Measurements from ENCODE around the gene OR10A2.
A peak's percentile ranks its signal among the peaks of the same experiment; 100 is the strongest.
"Not testable (repeated sequence)": the region's sequence is repeated elsewhere in the genome, so short reads cannot be mapped to it uniquely, and the experiment has no call there.

OR10A2 gene, protein sequence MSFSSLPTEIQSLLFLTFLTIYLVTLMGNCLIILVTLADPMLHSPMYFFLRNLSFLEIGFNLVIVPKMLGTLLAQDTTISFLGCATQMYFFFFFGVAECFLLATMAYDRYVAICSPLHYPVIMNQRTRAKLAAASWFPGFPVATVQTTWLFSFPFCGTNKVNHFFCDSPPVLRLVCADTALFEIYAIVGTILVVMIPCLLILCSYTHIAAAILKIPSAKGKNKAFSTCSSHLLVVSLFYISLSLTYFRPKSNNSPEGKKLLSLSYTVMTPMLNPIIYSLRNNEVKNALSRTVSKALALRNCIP

DNA sequence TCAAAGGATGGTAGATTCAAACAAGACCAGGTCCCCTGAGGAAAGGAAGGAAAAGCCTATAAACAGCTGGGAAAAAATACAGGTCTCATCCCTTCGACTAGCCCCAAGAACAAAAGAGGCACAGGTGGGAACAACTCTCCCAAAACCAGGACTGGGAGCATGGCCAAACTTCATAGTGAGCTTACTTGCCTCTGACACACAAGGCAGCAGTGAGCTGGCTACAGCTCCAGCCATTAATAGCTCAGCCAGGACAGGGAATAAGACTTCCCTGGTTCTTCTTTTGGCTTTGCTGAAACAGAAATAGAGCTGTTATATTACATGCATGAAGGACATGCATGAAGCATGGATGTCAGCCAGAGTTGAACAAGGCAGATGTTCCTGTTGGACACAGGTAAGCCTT lies at the start of gene OR10A2:
OR10A2 (plus strand) TSS at position 97 of the 400 bp plus-strand sequence. CDS start 6,698 bp downstream, outside the sequence.
- FAIRE-seq, result no peak

GRCh38 chr11:6813656-6814055 lies 49.2 kb upstream of the OR10A2 start:
- FAIRE-seq (no peak), DNase-seq (ENCODE audit: insufficient read length, low spot score) (no peak)

More for the DNA sequence above, at the start of gene OR10A2:
- no peak for DNase-seq (ENCODE audit: insufficient read length, low spot score)

DNA sequence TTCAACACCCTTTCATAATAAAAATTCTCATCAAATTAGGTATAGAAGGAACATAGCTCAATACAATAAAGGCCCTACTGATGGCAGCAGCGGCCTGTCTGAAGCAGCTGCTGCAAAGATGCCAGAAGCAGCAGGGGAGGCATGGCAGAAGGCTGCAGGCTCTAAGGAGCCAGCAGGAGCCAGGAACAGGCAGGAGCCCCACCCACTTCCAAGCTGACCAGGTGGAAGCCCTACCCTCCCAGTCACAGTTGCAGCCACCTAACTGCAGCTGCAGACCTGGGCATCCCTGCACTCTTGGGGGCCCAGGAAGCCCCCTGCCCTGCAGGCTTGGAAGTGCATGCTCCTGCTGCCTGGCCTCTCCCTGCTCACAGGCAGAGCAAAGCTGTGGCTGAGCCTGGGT lies 45.2 kb upstream of the OR10A2 start:
- FAIRE-seq (no peak), DNase-seq (ENCODE audit: insufficient read length, low spot score) (no peak)

- no peak for DNase-seq (ENCODE audit: insufficient read length, low spot score)
- FAIRE-seq, result no peak
Measured at GRCh38 chr11:6818967-6819366, 43.9 kb upstream of the OR10A2 start.

DNA sequence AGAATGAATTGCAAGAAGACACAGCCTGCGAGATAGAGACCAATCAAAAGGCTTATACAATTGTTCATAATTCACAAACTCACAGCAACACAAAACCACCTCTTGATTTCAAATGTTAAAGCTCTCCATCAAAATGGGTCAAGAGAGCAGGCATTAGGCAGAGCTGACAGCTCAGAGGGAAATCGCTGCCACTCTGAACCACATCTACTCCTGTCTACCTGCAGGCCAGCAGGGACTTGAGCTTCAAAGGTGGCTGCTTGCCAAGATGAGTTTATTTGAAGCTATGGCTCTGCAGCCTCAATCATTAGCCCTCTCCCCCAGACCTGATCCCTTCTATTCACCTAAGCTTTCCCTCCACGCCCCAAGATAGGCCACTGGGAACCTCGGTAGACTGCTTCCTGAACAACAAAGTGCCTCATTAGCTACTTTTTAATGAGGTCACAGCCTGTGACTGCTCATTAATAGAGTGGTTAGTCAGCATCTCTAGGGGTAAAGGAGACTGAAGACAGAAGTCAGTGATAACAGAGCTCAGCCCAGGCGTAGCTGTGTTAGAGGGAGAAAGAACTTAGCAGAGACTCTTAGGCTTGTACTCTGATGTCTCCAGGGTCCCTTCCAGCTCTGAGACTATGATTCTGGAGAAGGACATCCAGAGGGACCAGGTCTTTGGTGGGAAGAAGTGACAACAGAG lies 38.6 kb upstream of the OR10A2 start:
- DNase-seq (ENCODE audit: insufficient read length, low spot score), result no peak
- no peak for FAIRE-seq

GRCh38 chr11:6825231-6825744 lies 37.6 kb upstream of the OR10A2 start:
- DNase-seq (ENCODE audit: insufficient read length, low spot score) (no peak), FAIRE-seq (no peak)

- FAIRE-seq (no peak), DNase-seq (ENCODE audit: insufficient read length, low spot score) (no peak)
Measured at GRCh38 chr11:6828103-6828502, 34.8 kb upstream of the OR10A2 start.

DNA sequence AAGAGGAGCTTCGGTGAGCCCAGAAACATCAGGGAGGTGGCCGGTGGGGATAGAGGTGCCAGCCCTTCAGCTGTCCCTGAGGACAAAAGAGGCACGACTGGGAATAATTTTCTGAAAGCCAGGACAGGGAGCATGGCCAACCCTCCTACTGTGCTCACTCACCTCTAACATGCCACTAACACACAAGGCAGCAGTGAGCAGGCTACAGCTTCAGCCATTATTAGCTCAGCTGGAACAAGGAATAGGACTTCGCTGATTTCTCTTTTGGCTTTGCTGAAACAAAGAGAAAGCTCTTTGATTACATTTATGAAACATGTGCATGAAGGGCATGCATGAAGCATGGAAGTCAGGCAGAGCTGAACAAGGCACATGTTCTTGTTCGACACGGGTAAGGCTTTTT lies 29.5 kb upstream of the OR10A2 start:
- no peak for DNase-seq (ENCODE audit: insufficient read length, low spot score)
- FAIRE-seq, result no peak

GRCh38 chr11:6834021-6834420 lies 28.8 kb upstream of the OR10A2 start:
- FAIRE-seq (no peak), DNase-seq (ENCODE audit: insufficient read length, low spot score) (no peak)

GRCh38 chr11:6841694-6842093 lies 21.2 kb upstream of the OR10A2 start:
- FAIRE-seq, result no peak

DNA sequence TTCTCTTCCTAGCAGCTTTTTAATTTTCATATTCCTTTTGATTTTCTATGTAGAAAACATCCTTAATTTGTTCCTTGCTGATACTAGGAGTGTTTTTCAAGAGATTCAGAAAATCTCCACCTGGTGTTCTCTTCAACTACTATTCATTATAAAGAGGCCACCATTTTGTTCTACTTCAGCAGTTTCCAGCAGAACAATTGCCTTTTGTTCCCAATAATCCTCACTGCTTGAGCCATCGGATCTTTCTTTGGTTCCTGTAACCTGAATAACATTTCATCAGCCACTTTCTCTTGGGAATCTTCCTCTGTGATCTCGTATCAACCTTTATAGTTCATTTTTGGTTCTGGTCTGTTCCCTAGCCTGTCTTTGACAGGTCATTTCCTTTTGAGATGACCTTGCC lies 19.2 kb upstream of the OR10A2 start:
- FAIRE-seq (no peak), DNase-seq (ENCODE audit: insufficient read length, low spot score) (no peak)

More at GRCh38 chr11:6841694-6842093, 21.2 kb upstream of the OR10A2 start:
- DNase-seq (ENCODE audit: insufficient read length, low spot score), result no peak

GRCh38 chr11:6844356-6844755 lies 18.5 kb upstream of the OR10A2 start:
- no peak for DNase-seq (ENCODE audit: insufficient read length, low spot score)
- peak; percentile 33 for FAIRE-seq

- no peak for DNase-seq (ENCODE audit: insufficient read length, low spot score)
- no peak for FAIRE-seq
Measured at GRCh38 chr11:6845383-6845782, 17.5 kb upstream of the OR10A2 start, which contains the start of gene OR10A5. Gene OR10A5, plus strand, starts transcription at chr11:6845683. Its CDS starts 0 bp downstream, at chr11:6845683.

DNA sequence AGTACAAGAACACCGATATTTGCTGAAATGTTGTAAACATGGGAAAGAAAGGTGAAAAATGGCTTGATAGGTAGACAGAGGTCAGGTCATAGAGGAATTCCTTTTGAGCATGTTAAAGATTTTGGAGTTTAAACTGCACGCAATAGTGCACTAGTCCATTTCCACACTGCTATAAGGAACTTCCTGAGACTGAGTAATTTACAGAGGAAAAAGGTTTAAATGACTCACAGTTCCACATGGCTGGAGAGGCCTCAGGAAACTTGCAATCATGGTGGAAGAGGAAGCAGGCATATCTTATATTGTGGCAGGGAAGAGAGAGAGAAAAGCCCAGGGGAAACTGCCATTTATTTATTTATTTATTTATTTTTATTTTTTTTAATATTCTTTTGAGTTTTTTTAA lies 12.3 kb upstream of the OR10A2 start:
- DNase-seq (ENCODE audit: insufficient read length, low spot score) (no peak), FAIRE-seq (no peak)

GRCh38 chr11:6854801-6855200 lies 8.1 kb upstream of the OR10A2 start:
- FAIRE-seq; DNase-seq (ENCODE audit: insufficient read length, low spot score): not testable (repeated sequence)

DNA sequence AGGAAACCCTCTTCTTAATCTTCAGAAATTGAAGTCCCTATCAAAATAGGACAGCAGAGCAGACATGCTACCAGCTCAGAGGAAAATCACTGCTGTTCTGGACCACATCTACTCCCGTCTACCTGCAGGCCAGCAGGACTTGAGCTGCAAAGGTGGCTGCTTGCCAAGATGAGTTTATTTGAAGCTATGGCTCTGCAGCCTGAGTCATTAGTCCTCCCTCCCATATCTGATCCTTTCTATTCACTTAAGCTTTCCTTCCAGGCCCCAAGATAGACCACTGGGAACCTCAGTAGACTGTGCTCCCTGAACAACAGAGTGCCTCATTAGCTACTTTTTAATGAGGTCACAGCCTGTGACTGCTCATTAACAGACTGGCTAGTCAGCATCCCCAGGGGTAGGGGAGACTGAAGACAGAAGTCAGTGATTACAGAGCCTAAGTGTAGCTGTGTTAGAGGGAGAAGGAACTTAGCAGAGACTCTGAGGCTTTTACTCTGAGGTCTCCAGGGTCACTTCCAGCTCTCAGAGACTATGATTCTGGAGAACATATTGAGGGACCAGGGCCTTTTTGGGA lies 6.8 kb upstream of the OR10A2 start:
- DNase-seq (ENCODE audit: insufficient read length, low spot score) (no peak), FAIRE-seq (no peak)

DNA sequence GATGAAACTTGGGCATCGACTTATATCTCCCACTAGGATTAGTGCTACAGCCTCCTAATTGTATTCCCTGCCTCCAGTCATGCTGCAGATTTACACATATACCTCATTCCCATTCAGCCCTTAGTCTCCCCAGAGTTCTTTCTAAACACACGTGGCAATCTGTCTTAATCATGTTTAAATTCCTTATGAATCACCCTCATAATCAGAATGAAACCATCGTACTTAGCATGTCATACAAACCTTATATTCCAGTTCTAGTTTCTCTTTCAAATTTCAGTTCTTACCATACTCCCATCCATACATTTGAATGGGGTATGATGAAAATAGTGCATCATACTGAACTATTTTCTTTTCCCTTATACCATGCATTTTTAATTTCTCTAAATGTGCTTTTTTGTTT lies 6.0 kb upstream of the OR10A2 start:
- no peak for FAIRE-seq

DNA sequence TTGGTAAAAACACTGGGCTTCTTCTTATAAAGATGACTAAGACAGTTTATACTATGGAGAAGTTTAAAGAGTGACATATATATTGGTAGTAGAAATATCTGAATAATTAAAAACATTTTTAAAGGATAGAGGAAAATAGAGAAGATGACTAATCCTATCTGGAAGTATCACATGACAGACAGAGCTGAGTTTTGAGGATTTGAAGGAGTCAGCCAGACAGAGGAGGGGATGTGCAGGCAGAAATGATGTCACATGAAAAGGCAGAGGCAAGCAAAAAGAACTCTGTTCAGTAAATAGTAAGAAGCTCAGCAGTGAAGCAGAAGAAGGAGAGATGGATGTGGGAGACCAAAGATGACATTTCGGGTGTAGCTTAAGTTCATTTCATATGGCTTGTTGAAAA lies 1.6 kb downstream of the OR10A2 start:
- no peak for FAIRE-seq
- no peak for DNase-seq (ENCODE audit: insufficient read length, low spot score)

More for the DNA sequence above, 6.0 kb upstream of the OR10A2 start:
- no peak for DNase-seq (ENCODE audit: insufficient read length, low spot score)

GRCh38 chr11:6871278-6871677 lies 8.4 kb downstream of the OR10A2 start:
- DNase-seq (ENCODE audit: insufficient read length, low spot score) (no peak), FAIRE-seq (no peak)

DNA sequence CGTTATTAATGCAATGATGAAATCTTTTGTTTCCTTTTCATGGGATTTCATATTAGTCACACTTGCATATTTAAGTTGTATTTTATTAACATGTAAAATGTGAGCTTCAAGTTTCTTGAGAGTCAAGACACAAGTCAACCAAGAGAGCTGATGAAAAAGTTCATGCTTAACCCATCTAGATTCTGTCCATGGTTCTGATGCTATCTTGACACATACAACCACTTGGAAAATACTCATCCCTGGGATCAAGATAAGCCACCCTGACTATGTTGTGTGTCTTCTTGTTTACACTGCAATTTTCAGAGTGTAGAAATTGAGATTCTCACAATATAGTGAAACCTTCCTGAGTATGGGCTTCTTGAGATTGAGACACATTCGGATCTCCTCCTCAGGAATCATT lies 12.9 kb downstream of the OR10A2 start:
- FAIRE-seq, result no peak
- no peak for DNase-seq (ENCODE audit: insufficient read length, low spot score)

DNA sequence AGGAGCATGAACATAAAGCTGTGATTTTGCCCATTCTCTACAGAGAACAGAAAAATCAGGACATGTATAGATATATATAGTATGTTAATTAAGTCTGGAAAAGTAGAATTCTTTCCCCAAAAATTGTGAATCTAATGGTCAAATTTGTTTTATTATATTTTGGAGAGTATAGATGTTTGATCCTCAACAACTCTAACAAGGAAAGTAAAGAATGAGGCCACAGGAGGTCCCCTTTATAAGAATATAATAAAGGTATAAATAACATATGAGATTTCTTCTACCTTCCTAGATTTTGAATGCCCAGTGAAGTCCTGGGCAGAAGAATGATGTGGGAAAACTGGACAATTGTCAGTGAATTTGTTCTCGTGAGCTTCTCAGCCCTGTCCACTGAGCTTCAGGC lies 13.5 kb downstream of the OR10A2 start, which contains the start of gene OR10A4:
OR10A4 (plus strand) TSS at position 301 of the 400 bp plus-strand sequence; CDS start at position 324, 23 bp downstream.
- DNase-seq (ENCODE audit: insufficient read length, low spot score), result no peak
- FAIRE-seq, result no peak

Measured in HTR-8/SVneo (cell line).